Smooth muscle cell of trachea (primary cell): ENCODE data around the gene CLNK. TPM values are rescaled to one million over a fixed set of nuclear protein-coding genes. Genes with fewer than 3 reads are reported as not detected.

Source experiments
- total RNA-seq: library from RNA; depleted of rRNA; stranded (reverse); fragments of >200 nt; gene quantifications from 2 replicates; pipeline ENCODE4 v1.2.1, GENCODE V29; 2014

Gene CLNK, protein sequence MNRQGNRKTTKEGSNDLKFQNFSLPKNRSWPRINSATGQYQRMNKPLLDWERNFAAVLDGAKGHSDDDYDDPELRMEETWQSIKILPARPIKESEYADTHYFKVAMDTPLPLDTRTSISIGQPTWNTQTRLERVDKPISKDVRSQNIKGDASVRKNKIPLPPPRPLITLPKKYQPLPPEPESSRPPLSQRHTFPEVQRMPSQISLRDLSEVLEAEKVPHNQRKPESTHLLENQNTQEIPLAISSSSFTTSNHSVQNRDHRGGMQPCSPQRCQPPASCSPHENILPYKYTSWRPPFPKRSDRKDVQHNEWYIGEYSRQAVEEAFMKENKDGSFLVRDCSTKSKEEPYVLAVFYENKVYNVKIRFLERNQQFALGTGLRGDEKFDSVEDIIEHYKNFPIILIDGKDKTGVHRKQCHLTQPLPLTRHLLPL
- total RNA-seq, result not detected in 2 replicates

GRCh38 chr4:10684631-10685030 is at the start of gene CLNK:
Gene CLNK (minus strand): TSS chr4:10684768. CDS start chr4:10667869, 16,899 bp downstream.

DNA sequence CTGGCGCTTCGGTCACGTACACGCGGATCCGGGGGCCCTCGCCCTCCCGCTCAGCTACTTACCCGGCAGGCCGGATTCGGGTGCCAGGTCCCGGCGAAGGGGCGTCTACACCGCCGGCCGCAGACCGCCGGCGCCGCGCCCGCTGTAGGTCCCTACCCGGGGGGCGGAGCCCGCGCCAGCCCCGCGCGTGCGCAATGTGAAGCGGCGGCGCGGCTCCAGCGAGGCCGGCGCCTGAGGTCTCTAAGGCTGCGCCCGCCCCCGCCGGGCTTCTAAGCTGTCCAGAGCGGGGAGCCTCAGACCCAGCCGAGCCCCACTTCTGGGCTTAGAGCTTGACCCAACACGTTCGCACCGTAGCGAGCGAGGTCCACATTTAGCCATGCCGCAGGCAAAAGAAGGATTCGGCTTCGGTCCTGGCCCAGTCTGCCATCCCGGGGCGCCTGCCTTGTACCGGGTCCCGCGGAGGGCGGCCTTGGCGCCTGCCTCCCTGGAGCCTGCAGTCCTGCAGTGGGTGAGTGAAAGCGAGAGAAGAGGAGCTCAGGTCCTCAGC is 227.2 kb downstream of the CLNK start, which contains the start of gene ZNF518B:
TSS of gene ZNF518B (minus strand) at position 172 of the 547 bp plus-strand sequence. CDS start 11,098 bp downstream, outside the sequence.

Other genes starting within 250 kb of the CLNK start
- 26.1 and 35.3 TPM in 2 replicates for gene ZNF518B, start 227.3 kb downstream of the CLNK start, total RNA-seq